OCI-LY3 (cell line): ENCODE results near the gene AVL9.

Experiments
- H2AFZ ChIP-seq: fragments of 200-600, 300-600 bp; shearing (Covaris generic); 2 replicates; pipeline ENCODE4 v1.6.0; 2014; ENCODE audit warnings: antibody characterized with exemption, low read depth, low read length
- H3K27ac ChIP-seq: fragments of 200-600, 300-600 bp; sonication (generic); 2 replicates; pipeline ENCODE4 v1.5.1; 2014; ENCODE audit warnings: mild to moderate bottlenecking, low read length, moderate library complexity, mixed read lengths
- H3K27me3 ChIP-seq: fragments of 200-600, 300-600 bp; sonication (generic); 2 replicates; pipeline ENCODE4 v1.6.1; 2014; ENCODE audit warnings: low read depth, low read length, mixed read lengths
- H3K36me3 ChIP-seq: fragments of 200-600, 300-600 bp; sonication (generic); replicated peaks from 2 replicates; pipeline ENCODE3; 2014; ENCODE audit warnings: low read depth, low read length, mixed read lengths
- H3K4me1 ChIP-seq: fragments of 300-600, 200-600 bp; sonication (generic); 2 replicates; pipeline ENCODE4 v1.6.1; 2014; ENCODE audit warnings: low read length, mixed read lengths
- H3K4me2 ChIP-seq: fragments of 200-600, 300-600 bp; sonication (generic); 2 replicates; pipeline ENCODE4 v1.6.1; 2014; ENCODE audit warnings: low read length, mixed read lengths
- H3K4me3 ChIP-seq: fragments of 300-600, 200-600 bp; sonication (generic); 2 replicates; pipeline ENCODE4 v1.5.1; 2014; ENCODE audit warnings: antibody characterized with exemption, mild to moderate bottlenecking, low read length, moderate library complexity
- H3K79me2 ChIP-seq: fragments of 300-600, 200-600 bp; shearing (Covaris generic); 2 replicates; pipeline ENCODE4 v1.6.1; 2014; ENCODE audit warnings: mild to moderate bottlenecking, low read length, mixed read lengths
- H3K9ac ChIP-seq: fragments of 300-600, 200-600 bp; shearing (Covaris generic); 2 replicates; pipeline ENCODE4 v1.6.0; 2014; ENCODE audit warnings: mild to moderate bottlenecking, low read length, moderate library complexity
- H3K9me3 ChIP-seq: fragments of 200-600, 300-600 bp; shearing (Covaris generic); 2 replicates; pipeline ENCODE4 v1.6.1; 2014; ENCODE audit warnings: low read length, mixed read lengths; ENCODE audit not compliant: insufficient read depth
- H4K20me1 ChIP-seq: fragments of 200-600, 300-600 bp; sonication (generic); 2 replicates; pipeline ENCODE4 v1.6.1; 2016; ENCODE audit warnings: low read length, mixed read lengths; ENCODE audit not compliant: insufficient read depth
- EZH2phosphoT487 ChIP-seq: fragments of 200-600 bp; shearing (Covaris generic); IDR thresholded peaks from 2 replicates; pipeline ENCODE4 v1.6.1; 2018; ENCODE audit warnings: antibody characterized with exemption, mixed run types, low read depth
- TF ChIP-seq, protein P1 (sequence below): fragments of 200-600, 300-600 bp; sonication (generic); IDR thresholded peaks from 2 replicates; pipeline ENCODE4 v1.5.1; 2014; ENCODE audit warnings: antibody characterized with exemption, low read length, low read depth

The AVL9 gene

DNA sequence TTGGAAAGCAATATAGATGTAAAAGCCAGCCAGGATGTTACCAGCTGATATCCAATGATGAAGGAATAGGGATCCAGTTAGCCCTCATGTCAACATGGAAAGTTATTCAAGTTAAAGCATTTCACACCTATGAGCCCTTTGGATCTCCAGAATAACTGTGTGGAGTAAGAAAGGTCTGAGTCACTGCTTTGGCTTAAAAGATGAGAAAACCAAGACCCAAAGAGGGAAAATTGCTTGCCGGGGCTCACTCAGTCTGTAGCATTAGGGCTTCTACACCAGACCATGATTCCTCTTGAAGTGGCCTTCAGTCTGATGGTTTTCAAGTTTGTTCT is 17.7 kb upstream of the AVL9 start:
- no peaks in the 10 kb centered on the region for H3K4me1 ChIP-seq

DNA sequence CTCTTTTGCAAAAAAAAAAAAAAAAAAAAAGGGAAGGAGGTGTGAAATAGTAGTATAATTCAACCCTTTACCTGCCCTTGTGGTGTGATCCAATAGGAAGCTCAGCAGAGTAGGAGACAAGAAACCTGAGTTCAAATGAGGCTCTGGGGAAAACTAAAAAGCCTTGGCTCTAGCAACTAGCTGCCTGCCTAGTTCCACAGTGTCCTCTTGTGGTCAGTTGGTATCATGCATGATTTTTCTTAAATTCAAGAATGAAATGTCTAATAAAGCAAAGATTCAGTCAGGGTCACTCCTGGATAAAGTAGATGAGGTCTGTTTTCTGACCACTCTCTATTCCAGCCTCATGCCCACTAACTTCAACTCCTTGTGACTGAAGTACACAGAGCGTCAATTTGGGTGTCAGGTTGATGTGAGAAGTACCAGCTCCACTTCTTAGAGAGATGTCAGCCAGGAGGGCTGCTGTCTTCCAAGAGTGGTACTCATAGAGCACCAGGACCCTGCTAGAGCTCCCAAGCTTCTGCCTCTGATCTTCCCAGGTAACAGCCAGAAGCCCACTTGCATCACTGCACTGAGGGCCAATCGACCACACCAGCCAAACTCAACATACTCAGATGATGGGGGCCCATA is 15.6 kb upstream of the AVL9 start:
- no peaks in the 10 kb centered on the region for H4K20me1 ChIP-seq
- H3K9ac ChIP-seq: no peak overlapping the region
- no peak overlapping the region for H2AFZ ChIP-seq
- H3K27ac ChIP-seq: no peak overlapping the region
- no peaks in the 10 kb centered on the region for H3K4me1 ChIP-seq
- H3K4me2 ChIP-seq: no peak overlapping the region
- TF ChIP-seq EZH2phosphoT487: no peak
- TF ChIP-seq, protein P1, sequence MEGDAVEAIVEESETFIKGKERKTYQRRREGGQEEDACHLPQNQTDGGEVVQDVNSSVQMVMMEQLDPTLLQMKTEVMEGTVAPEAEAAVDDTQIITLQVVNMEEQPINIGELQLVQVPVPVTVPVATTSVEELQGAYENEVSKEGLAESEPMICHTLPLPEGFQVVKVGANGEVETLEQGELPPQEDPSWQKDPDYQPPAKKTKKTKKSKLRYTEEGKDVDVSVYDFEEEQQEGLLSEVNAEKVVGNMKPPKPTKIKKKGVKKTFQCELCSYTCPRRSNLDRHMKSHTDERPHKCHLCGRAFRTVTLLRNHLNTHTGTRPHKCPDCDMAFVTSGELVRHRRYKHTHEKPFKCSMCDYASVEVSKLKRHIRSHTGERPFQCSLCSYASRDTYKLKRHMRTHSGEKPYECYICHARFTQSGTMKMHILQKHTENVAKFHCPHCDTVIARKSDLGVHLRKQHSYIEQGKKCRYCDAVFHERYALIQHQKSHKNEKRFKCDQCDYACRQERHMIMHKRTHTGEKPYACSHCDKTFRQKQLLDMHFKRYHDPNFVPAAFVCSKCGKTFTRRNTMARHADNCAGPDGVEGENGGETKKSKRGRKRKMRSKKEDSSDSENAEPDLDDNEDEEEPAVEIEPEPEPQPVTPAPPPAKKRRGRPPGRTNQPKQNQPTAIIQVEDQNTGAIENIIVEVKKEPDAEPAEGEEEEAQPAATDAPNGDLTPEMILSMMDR: peak; percentile 76
- H3K79me2 ChIP-seq: no peaks in the 10 kb centered on the region
- no peaks in the 10 kb centered on the region for H3K36me3 ChIP-seq
- H3K9me3 ChIP-seq: no peaks in the 10 kb centered on the region
- no peak overlapping the region for H3K4me3 ChIP-seq
- no peaks in the 10 kb centered on the region for H3K27me3 ChIP-seq

More for the DNA sequence above, 17.7 kb upstream of the AVL9 start:
- no peak overlapping the region for H2AFZ ChIP-seq
- H3K27ac ChIP-seq: no peak overlapping the region
- no peaks in the 10 kb centered on the region for H4K20me1 ChIP-seq
- no peak overlapping the region for H3K4me2 ChIP-seq
- no peaks in the 10 kb centered on the region for H3K36me3 ChIP-seq
- H3K79me2 ChIP-seq: no peaks in the 10 kb centered on the region
- H3K9ac ChIP-seq: no peak overlapping the region
- no peaks in the 10 kb centered on the region for H3K9me3 ChIP-seq
- H3K4me3 ChIP-seq: no peak overlapping the region
- no peaks in the 10 kb centered on the region for H3K27me3 ChIP-seq
- TF ChIP-seq, protein P1: no peak
- no peak for TF ChIP-seq EZH2phosphoT487

DNA sequence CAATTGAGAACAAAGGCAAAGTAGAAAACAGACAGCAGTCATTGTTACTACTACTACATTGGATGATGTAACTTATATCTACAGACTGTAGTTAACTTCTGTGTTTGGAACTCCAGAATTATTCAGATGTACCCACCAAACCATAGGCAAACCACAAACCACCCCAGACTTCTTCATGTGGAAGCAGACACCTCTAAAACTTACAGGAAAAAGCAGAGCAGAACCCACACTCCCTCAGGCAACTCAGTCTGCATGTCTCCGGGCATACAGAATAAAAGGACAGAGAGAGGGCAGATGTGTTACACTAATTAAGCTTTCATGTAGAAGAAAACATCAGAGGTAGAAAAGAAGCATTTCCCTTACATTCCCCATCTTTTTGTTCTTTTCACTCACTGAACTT is 14.1 kb upstream of the AVL9 start:
- Histone ChIP-seq H3K27me3 (no peaks in the 10 kb centered on the region), H3K36me3 (peaks cover 3% of the 10 kb centered on the region), H3K79me2 (no peaks in the 10 kb centered on the region), H3K9me3 (no peaks in the 10 kb centered on the region), H2AFZ (no peak overlapping the region), H4K20me1 (no peaks in the 10 kb centered on the region), H3K4me3 (no peak overlapping the region), H3K27ac (no peak overlapping the region), H3K4me1 (no peaks in the 10 kb centered on the region), H3K9ac (no peak overlapping the region), H3K4me2 (no peak overlapping the region)
- TF ChIP-seq EZH2phosphoT487: no peak
- TF ChIP-seq, protein P1: no peak

DNA sequence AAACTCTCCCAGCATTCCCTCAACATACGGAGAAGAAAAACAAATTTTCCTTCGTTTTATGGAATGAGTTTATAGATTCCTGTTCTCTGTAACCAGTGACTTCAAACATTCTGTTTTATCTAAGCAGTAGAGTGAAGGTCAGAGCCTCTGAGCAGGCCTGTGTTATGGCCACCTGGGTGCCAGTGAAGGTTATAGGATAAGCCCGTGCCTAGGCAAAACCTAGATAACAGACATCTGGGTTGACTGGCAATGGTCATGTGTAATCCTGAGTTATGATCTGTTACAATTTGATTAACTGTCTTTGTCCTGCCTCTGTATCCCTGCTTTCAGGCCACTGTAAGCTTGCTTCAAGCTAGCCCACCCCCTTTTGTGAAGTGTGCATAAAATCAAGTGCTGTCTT is 13.4 kb upstream of the AVL9 start:
- H3K79me2 ChIP-seq: no peaks in the 10 kb centered on the region
- H3K4me2 ChIP-seq: no peak overlapping the region
- no peak overlapping the region for H2AFZ ChIP-seq
- TF ChIP-seq, protein P1: no peak
- TF ChIP-seq EZH2phosphoT487: no peak
- no peaks in the 10 kb centered on the region for H3K27me3 ChIP-seq
- H3K9ac ChIP-seq: no peak overlapping the region
- H3K4me3 ChIP-seq: no peak overlapping the region
- peaks cover 9% of the 10 kb centered on the region for H3K36me3 ChIP-seq
- H3K4me1 ChIP-seq: no peaks in the 10 kb centered on the region
- no peaks in the 10 kb centered on the region for H4K20me1 ChIP-seq
- H3K9me3 ChIP-seq: no peaks in the 10 kb centered on the region
- no peak overlapping the region for H3K27ac ChIP-seq
